PC-3 (cell line): ENCODE results near the gene SLC25A47. TPM values are rescaled to one million over a fixed set of nuclear protein-coding genes. Genes with fewer than 3 reads are reported as not detected.
A peak's percentile ranks its signal among the peaks of the same experiment; 100 is the strongest.

Experiments used
- ATAC-seq: fragments of 200-7000 bp; cut with Tn5 transposase; 2 replicates; pipeline ENCODE4 v1.9.1; 2020; ENCODE audit warnings: mild to moderate bottlenecking, moderate library complexity
- BruUV-seq: library from RNA; stranded (reverse); fragments of 400-500 nt; replicated peaks from 2 replicates; lab custom pipeline; 2021; lab: Mats Ljungman, UMichigan
- CTCF ChIA-PET: fragments of 300-600 bp; sonication (Branson Sonifier 250); formaldehyde crosslinking; loops from one replicate; lab custom pipeline; 2022; ENCODE audit warnings: antibody characterized with exemption; lab: Charles Lee
- POLR2A ChIA-PET: fragments of 300-600 bp; sonication (Branson Sonifier 250); formaldehyde crosslinking; loops from one replicate; lab custom pipeline; 2022; ENCODE audit warnings: antibody characterized with exemption; ENCODE audit not compliant: unreplicated experiment; lab: Charles Lee
- DNase-seq: peaks from one replicate; pipeline ENCODE4 v3.0.0-alpha.2; 2015
- H2AFZ ChIP-seq: fragments of 300-600 bp; sonication (generic); 2 replicates; pipeline ENCODE4 v1.6.0; 2016; ENCODE audit warnings: antibody characterized with exemption, low read length
- H3F3A ChIP-seq: fragments of 300-600 bp; sonication (generic); one replicate; pipeline ENCODE4 v1.6.0; 2017; ENCODE audit warnings: antibody characterized with exemption, low read length, control low read depth, mild to moderate bottlenecking; ENCODE audit not compliant: unreplicated experiment
- H3K27ac ChIP-seq: fragments of 300-600 bp; sonication (generic); 2 replicates; pipeline ENCODE4 v1.5.1; 2016; ENCODE audit warnings: mild to moderate bottlenecking, low read length
- H3K27me3 ChIP-seq: fragments of 300-600 bp; sonication (generic); 2 replicates; pipeline ENCODE4 v1.6.1; 2016; ENCODE audit warnings: low read length, mixed read lengths
- H3K36me3 ChIP-seq: fragments of 300-600 bp; sonication (generic); 2 replicates; pipeline ENCODE4 v1.6.1; 2016; ENCODE audit warnings: low read depth, mixed run types, low read length, mixed read lengths
- H3K4me1 ChIP-seq: fragments of 300-600 bp; sonication (generic); 2 replicates; pipeline ENCODE4 v1.5.1; 2016; ENCODE audit warnings: low read length; ENCODE audit not compliant: insufficient read depth
- H3K4me2 ChIP-seq: fragments of 300-600 bp; sonication (generic); 2 replicates; pipeline ENCODE4 v1.6.0; 2016; ENCODE audit warnings: low read length
- H3K4me3 ChIP-seq: fragments of 300-600 bp; sonication (generic); 2 replicates; pipeline ENCODE4 v1.5.1; 2016; ENCODE audit warnings: mild to moderate bottlenecking, low read length, mixed read lengths
- H3K79me2 ChIP-seq: fragments of 300-600 bp; sonication (generic); 2 replicates; pipeline ENCODE4 v1.6.1; 2017; ENCODE audit warnings: low read length, mixed read lengths
- H3K9ac ChIP-seq: fragments of 300-600 bp; sonication (generic); 2 replicates; pipeline ENCODE4 v1.6.0; 2016; ENCODE audit warnings: mild to moderate bottlenecking, low read length
- H3K9me2 ChIP-seq: fragments of 300-600 bp; sonication (generic); replicated peaks from 2 replicates; pipeline ENCODE4 v1.6.1; 2016; ENCODE audit warnings: mixed run types, low read length, mixed read lengths
- H3K9me3 ChIP-seq: fragments of 300-600 bp; sonication (generic); 2 replicates; pipeline ENCODE4 v1.6.1; 2016; ENCODE audit warnings: low read length, mixed read lengths
- H4K20me1 ChIP-seq: fragments of 300-600 bp; sonication (generic); 2 replicates; pipeline ENCODE4 v1.6.1; 2016; ENCODE audit warnings: low read length, mixed read lengths
- EZH2 ChIP-seq: fragments of 300-600 bp; sonication (generic); IDR thresholded peaks from one replicate; pipeline ENCODE4 v1.6.1; 2017; ENCODE audit warnings: antibody characterized with exemption, mild to moderate bottlenecking, low read length; ENCODE audit not compliant: unreplicated experiment
- EZH2phosphoT487 ChIP-seq: fragments of 300-600 bp; sonication (generic); IDR thresholded peaks from 2 replicates; pipeline ENCODE4 v1.6.1; 2018; ENCODE audit warnings: mild to moderate bottlenecking, antibody characterized with exemption, low read length, borderline replicate concordance
- intact Hi-C: fragments of 100-400 bp; cut with micrococcal nuclease; formaldehyde crosslinking; loops from 2 replicates; pipeline ENCODE4 v1.9.0; 2023
- total RNA-seq: library from RNA; depleted of rRNA; stranded (reverse); fragments of >200 nt; gene quantifications from 2 replicates; pipeline ENCODE4 v1.2.3, GENCODE V29; 2014
- TF ChIP-seq, protein P1 (sequence below): fragments of 300-600 bp; sonication (generic); conservative IDR thresholded peaks from 2 replicates; pipeline ENCODE4 v1.5.1; 2017; ENCODE audit warnings: antibody characterized with exemption, low read depth, mild to moderate bottlenecking, low read length

Gene SLC25A47
- total RNA-seq, 1 experiment from 2014 or later = 0.07 TPM

DNA sequence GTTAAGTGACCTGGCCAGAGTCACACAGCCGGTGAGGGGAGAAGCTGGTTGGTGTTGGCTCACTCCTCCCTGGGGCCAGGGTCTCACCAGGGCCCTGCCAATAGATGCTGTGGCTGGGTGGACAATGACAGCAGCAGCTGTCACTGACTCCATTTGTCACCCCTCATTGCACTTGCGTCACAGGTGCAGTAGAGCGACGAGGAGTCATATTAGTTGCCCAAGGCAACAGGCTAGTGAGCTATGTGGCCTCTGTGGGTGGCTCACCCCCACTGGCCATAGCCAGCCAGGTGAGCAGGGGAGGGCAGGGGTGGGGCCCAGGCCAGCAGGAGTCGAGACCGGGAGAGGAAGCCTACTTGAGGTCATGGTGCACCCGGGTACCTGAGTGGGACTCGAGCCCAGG lies 9.7 kb downstream of the SLC25A47 start:
- H3K4me1 ChIP-seq = no peaks in the 10 kb centered on the region
- no peak overlapping the region for H3K27ac ChIP-seq
- no peaks in the 10 kb centered on the region for H3K79me2 ChIP-seq
- H3K4me2 ChIP-seq = no peak overlapping the region
- no peaks in the 10 kb centered on the region for H4K20me1 ChIP-seq
- ChIA-PET POLR2A (no interaction called here), CTCF (no interaction called here)
- BruUV-seq = no TSS peak
- peaks cover 3% of the 10 kb centered on the region; the same call in 1 of the 2 replicates for H3K36me3 ChIP-seq
- H3K27me3 ChIP-seq = no peaks in the 10 kb centered on the region
- no peaks in the 10 kb centered on the region for H3F3A ChIP-seq
- ATAC-seq = no peak; the same call in 1 of the 2 replicates
- no peak overlapping the region for H3K9ac ChIP-seq
- no peak overlapping the region for H2AFZ ChIP-seq
- no peak overlapping the region for H3K4me3 ChIP-seq
- H3K9me2 ChIP-seq = no peaks in the 10 kb centered on the region
- H3K9me3 ChIP-seq = no peaks in the 10 kb centered on the region
- TF ChIP-seq EZH2phosphoT487 (no peak), EZH2 (no peak)
- TF ChIP-seq, protein P1, sequence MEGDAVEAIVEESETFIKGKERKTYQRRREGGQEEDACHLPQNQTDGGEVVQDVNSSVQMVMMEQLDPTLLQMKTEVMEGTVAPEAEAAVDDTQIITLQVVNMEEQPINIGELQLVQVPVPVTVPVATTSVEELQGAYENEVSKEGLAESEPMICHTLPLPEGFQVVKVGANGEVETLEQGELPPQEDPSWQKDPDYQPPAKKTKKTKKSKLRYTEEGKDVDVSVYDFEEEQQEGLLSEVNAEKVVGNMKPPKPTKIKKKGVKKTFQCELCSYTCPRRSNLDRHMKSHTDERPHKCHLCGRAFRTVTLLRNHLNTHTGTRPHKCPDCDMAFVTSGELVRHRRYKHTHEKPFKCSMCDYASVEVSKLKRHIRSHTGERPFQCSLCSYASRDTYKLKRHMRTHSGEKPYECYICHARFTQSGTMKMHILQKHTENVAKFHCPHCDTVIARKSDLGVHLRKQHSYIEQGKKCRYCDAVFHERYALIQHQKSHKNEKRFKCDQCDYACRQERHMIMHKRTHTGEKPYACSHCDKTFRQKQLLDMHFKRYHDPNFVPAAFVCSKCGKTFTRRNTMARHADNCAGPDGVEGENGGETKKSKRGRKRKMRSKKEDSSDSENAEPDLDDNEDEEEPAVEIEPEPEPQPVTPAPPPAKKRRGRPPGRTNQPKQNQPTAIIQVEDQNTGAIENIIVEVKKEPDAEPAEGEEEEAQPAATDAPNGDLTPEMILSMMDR = no peak
- intact Hi-C loops = no loop called here
- DNase-seq = no peak

DNA sequence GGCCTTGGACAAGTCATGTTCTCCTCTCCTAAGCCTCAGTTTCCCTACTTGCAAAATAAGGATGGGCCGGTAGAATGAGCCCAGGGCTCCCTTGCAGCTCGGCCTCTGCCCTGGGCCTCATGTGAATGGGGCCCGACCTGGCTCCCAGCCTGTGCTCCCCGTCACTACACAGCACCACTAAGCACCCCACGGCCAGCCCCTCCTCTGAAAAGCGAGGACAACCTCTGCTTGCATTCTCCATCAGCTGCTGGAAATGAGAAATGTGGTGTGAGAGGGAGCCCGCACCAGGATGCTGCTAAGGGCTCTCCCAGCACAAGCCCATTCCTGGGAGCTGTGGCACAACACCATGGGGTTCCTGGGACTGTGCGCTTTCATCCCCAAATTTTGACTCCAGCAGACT lies 10.2 kb downstream of the SLC25A47 start:
- H3K4me1 ChIP-seq = no peaks in the 10 kb centered on the region
- no peaks in the 10 kb centered on the region for H4K20me1 ChIP-seq
- H3K27me3 ChIP-seq = no peaks in the 10 kb centered on the region
- H3K4me2 ChIP-seq = no peak overlapping the region
- H2AFZ ChIP-seq = no peak overlapping the region
- ATAC-seq (no peak), DNase-seq (no peak)
- intact Hi-C loops = no loop called here
- H3F3A ChIP-seq = no peaks in the 10 kb centered on the region
- ChIA-PET CTCF (no interaction called here), POLR2A (no interaction called here)
- TF ChIP-seq, protein P1 = no peak
- no peak for TF ChIP-seq EZH2phosphoT487
- no peak for TF ChIP-seq EZH2
- no peaks in the 10 kb centered on the region for H3K9me2 ChIP-seq
- no TSS peak for BruUV-seq
- H3K36me3 ChIP-seq = peaks cover 3% of the 10 kb centered on the region; the same call in 1 of the 2 replicates
- H3K9me3 ChIP-seq = no peaks in the 10 kb centered on the region
- H3K27ac ChIP-seq = no peak overlapping the region
- H3K9ac ChIP-seq = no peak overlapping the region
- no peaks in the 10 kb centered on the region for H3K79me2 ChIP-seq
- no peak overlapping the region for H3K4me3 ChIP-seq

DNA sequence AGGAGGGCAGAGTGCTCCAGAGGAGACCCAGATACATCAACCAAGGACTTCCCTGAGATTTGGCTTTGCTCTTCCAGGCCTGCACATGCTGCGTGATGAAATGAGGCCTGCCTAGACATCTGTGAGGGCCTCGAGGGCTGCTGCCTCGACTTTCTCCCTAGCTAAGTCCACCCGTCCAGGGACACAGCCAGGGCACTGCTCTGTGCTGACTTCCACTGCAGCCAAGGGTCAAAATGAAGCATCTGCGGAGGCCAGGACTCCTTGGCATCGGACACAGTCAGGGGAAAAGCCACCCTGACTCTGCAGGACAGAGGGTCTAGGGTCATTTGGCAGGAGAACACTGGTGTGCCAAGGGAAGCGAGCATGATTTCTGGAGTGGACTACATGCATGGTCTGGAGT lies 10.7 kb downstream of the SLC25A47 start:
- Histone ChIP-seq H3K9me2 (no peaks in the 10 kb centered on the region), H2AFZ (no peak overlapping the region), H3K27me3 (no peaks in the 10 kb centered on the region), H3K4me1 (no peaks in the 10 kb centered on the region), H3K79me2 (no peaks in the 10 kb centered on the region), H3K9me3 (no peaks in the 10 kb centered on the region), H3F3A (no peaks in the 10 kb centered on the region), H3K4me3 (no peak overlapping the region), H3K27ac (no peak overlapping the region), H3K4me2 (no peak overlapping the region), H3K36me3 (peaks cover 3% of the 10 kb centered on the region; the same call in 1 of the 2 replicates), H3K9ac (no peak overlapping the region), H4K20me1 (no peaks in the 10 kb centered on the region)
- DNase-seq (no peak), ATAC-seq (no peak)
- BruUV-seq = TSS peak; percentile 39
- TF ChIP-seq, protein P1 = no peak
- TF ChIP-seq EZH2 = no peak
- no peak for TF ChIP-seq EZH2phosphoT487
- ChIA-PET CTCF (no interaction called here), POLR2A (no interaction called here)
- intact Hi-C loops = no loop called here
